ENCODE measurements around the gene RASSF10.

The RASSF10 gene

GRCh38 chr11:13008625-13009475 is at the start of gene RASSF10:
Gene RASSF10 (plus strand): TSS chr11:13009316. CDS start chr11:13009577, 261 bp downstream.
- no peak for DNase-seq

- no peak for DNase-seq
Observed at GRCh38 chr11:12961615-12962014, 47.5 kb upstream of the RASSF10 start.

GRCh38 chr11:12962306-12962705 is 46.8 kb upstream of the RASSF10 start:
- DNase-seq = no peak

- DNase-seq = no peak
Observed at GRCh38 chr11:12963051-12963450, 46.1 kb upstream of the RASSF10 start.

- peak; percentile 40 for DNase-seq
Observed at GRCh38 chr11:12963792-12964536, 45.2 kb upstream of the RASSF10 start.

GRCh38 chr11:12964650-12965049 is 44.5 kb upstream of the RASSF10 start:
- no peak for DNase-seq

- no peak for DNase-seq
Observed at GRCh38 chr11:12966002-12966401, 43.1 kb upstream of the RASSF10 start.

- DNase-seq = no peak
Observed at GRCh38 chr11:12968101-12968500, 41.0 kb upstream of the RASSF10 start.

GRCh38 chr11:12968826-12969225 is 40.3 kb upstream of the RASSF10 start:
- DNase-seq = no peak

GRCh38 chr11:12971955-12972354 is 37.2 kb upstream of the RASSF10 start:
- no peak for DNase-seq

- no peak for DNase-seq
Observed at GRCh38 chr11:12973528-12974181, 35.5 kb upstream of the RASSF10 start.

- no peak for DNase-seq
Observed at GRCh38 chr11:12975195-12975594, 33.9 kb upstream of the RASSF10 start.

GRCh38 chr11:12979928-12980689 is 29.0 kb upstream of the RASSF10 start:
- no peak for DNase-seq

GRCh38 chr11:12981676-12982522 is 27.2 kb upstream of the RASSF10 start:
- no peak for DNase-seq

GRCh38 chr11:12983336-12983735 is 25.8 kb upstream of the RASSF10 start:
- no peak for DNase-seq

- DNase-seq = no peak
Observed at GRCh38 chr11:12986194-12986898, 22.8 kb upstream of the RASSF10 start.

GRCh38 chr11:12989428-12990161 is 19.5 kb upstream of the RASSF10 start:
- DNase-seq = no peak

GRCh38 chr11:12990162-12990480 is 19.0 kb upstream of the RASSF10 start:
- DNase-seq = no peak

GRCh38 chr11:12991426-12991825 is 17.7 kb upstream of the RASSF10 start:
- no peak for DNase-seq

GRCh38 chr11:12993626-12994025 is 15.5 kb upstream of the RASSF10 start:
- no peak for DNase-seq

GRCh38 chr11:12994476-12994875 is 14.6 kb upstream of the RASSF10 start:
- no peak for DNase-seq
